ENCODE results near the gene GLIS1. TPM values are rescaled to one million over a fixed set of nuclear protein-coding genes. Genes with fewer than 3 reads are reported as not detected.

GLIS1 gene
- total RNA-seq, 4 donors from 2014 or later = 0.63 to 2.4 (median 1.0) TPM

Other genes with a start within 250 kb of the GLIS1 start
- gene NDC1, start 99.1 kb upstream of the GLIS1 start, total RNA-seq = 10 to 100 TPM in 2 of 4 donors, 1 to 10 TPM in 2; 6.8 to 13.3 (median 11.1) TPM
- 10 to 100 TPM; 11.7 to 30.0 (median 19.5) TPM for gene YIPF1, start 150.6 kb upstream of the GLIS1 start, total RNA-seq
- not detected for gene DIO1, start 155.0 kb upstream of the GLIS1 start, total RNA-seq
- gene IFT25, start 206.5 kb upstream of the GLIS1 start, total RNA-seq = 10 to 100 TPM in 3 of 4 donors, 1 to 10 TPM in 1; 9.9 to 19.2 (median 12.4) TPM
- 10 to 100 TPM; 20.1 to 36.3 (median 24.4) TPM for gene LRRC42, start 207.2 kb upstream of the GLIS1 start, total RNA-seq

Data from lower leg skin (tissue), 4 donors.